Hematopoietic multipotent progenitor cell treated with erythropoietin and hydrocortisone succinate and interleukin-3 and kit ligand, for 4 days (in vitro differentiated cells): ENCODE data around the gene BMPR1B.

Experiments used
- DNase-seq: peaks from one replicate; pipeline ENCODE4 v3.0.0-alpha.2; 2015

The BMPR1B gene

GRCh38 chr4:94757192-94758140, at the start of gene BMPR1B:
Gene BMPR1B, plus strand, starts transcription at chr4:94757955. Its CDS starts 346,470 bp downstream, at chr4:95104425.
- peak; percentile 23 for DNase-seq

- DNase-seq, result no peak
Measured at GRCh38 chr4:94711635-94712034, 46.1 kb upstream of the BMPR1B start.

GRCh38 chr4:94714365-94715160, 43.2 kb upstream of the BMPR1B start:
- DNase-seq, result no peak

- DNase-seq, result no peak
Measured at GRCh38 chr4:94715726-94716125, 42.0 kb upstream of the BMPR1B start.

- no peak for DNase-seq
Measured at GRCh38 chr4:94721310-94721709, 36.4 kb upstream of the BMPR1B start.

- DNase-seq, result no peak
Measured at GRCh38 chr4:94722270-94722669, 35.5 kb upstream of the BMPR1B start.

GRCh38 chr4:94722748-94723147, 35.0 kb upstream of the BMPR1B start:
- DNase-seq, result peak; percentile 32

- DNase-seq, result no peak
Measured at GRCh38 chr4:94724016-94724790, 33.6 kb upstream of the BMPR1B start.

- DNase-seq, result no peak
Measured at GRCh38 chr4:94726524-94727123, 31.1 kb upstream of the BMPR1B start.

GRCh38 chr4:94728056-94728766, 29.5 kb upstream of the BMPR1B start:
- no peak for DNase-seq

GRCh38 chr4:94732358-94732698, 25.4 kb upstream of the BMPR1B start:
- DNase-seq, result no peak

GRCh38 chr4:94739741-94740140, 18.0 kb upstream of the BMPR1B start:
- DNase-seq, result no peak

GRCh38 chr4:94741304-94741703, 16.5 kb upstream of the BMPR1B start:
- no peak for DNase-seq

- DNase-seq, result no peak
Measured at GRCh38 chr4:94743838-94744237, 13.9 kb upstream of the BMPR1B start.

GRCh38 chr4:94744850-94745249, 12.9 kb upstream of the BMPR1B start:
- no peak for DNase-seq

- no peak for DNase-seq
Measured at GRCh38 chr4:94746746-94747145, 11.0 kb upstream of the BMPR1B start.

- peak; percentile 38 for DNase-seq
Measured at GRCh38 chr4:94758141-94758699, 465 bp downstream of the BMPR1B start.

GRCh38 chr4:94758700-94759399, 1.1 kb downstream of the BMPR1B start:
- no peak for DNase-seq

GRCh38 chr4:94759767-94760211, 2.0 kb downstream of the BMPR1B start:
- DNase-seq, result no peak

- no peak for DNase-seq
Measured at GRCh38 chr4:94762326-94762725, 4.6 kb downstream of the BMPR1B start.

GRCh38 chr4:94763005-94763404, 5.2 kb downstream of the BMPR1B start:
- no peak for DNase-seq
